Heart right ventricle (tissue), 16 donors: ENCODE measurements around the gene SLC27A3. TPM values are rescaled to one million over a fixed set of nuclear protein-coding genes. Genes with fewer than 3 reads are reported as not detected.

Source experiments
- ATAC-seq, 8 donors: fragments of 200-7000 bp; cut with Tn5 transposase; one replicate each; pipeline ENCODE4 v1.9.1; 2020; ENCODE audit warnings: mild to moderate bottlenecking in 8 of 8, moderate library complexity in 8 of 8, moderate number of reproducible peaks in 1 of 8
- DNase-seq, 2 donors: peaks; one replicate each; pipeline ENCODE4 v3.0.0-alpha.2; 2020
- H3K27ac ChIP-seq, 10 donors: fragments of 200-600 bp; sonication (generic) in 2 of 10; one replicate each; pipeline versions ENCODE4 v1.5.0 to v1.8.0; 2020 to 2022; ENCODE audit warnings: mild to moderate bottlenecking in 3 of 10
- H3K27me3 ChIP-seq, 7 donors: fragments of 200-600 bp; one replicate each; pipeline ENCODE4 v1.8.0; 2021 to 2022; ENCODE audit warnings: mild to moderate bottlenecking in 2 of 7
- H3K36me3 ChIP-seq, 9 donors: fragments of 200-600 bp; sonication (generic) in 1 of 9; one replicate each; pipeline versions ENCODE4 v1.5.0 to v1.8.0; 2020 to 2022; ENCODE audit warnings: mild to moderate bottlenecking in 2 of 9
- H3K4me1 ChIP-seq, 9 donors: fragments of 200-600 bp; sonication (generic) in 1 of 9; one replicate each; pipeline versions ENCODE4 v1.5.0 to v1.8.0; 2020 to 2022; ENCODE audit warnings: mild to moderate bottlenecking in 4 of 9
- H3K4me3 ChIP-seq, 10 donors: fragments of 200-600 bp; sonication (generic) in 2 of 10; one replicate each; pipeline versions ENCODE4 v1.5.0 to v1.8.0; 2020 to 2022; ENCODE audit warnings: mild to moderate bottlenecking in 7 of 10, moderate library complexity in 2 of 10
- H3K9me3 ChIP-seq, 11 donors: fragments of 200-600 bp in 10 of 11; sonication (generic) in 2 of 11; one replicate each; pipeline versions ENCODE4 v1.5.0 to v1.8.0; 2013 to 2022; ENCODE audit warnings: mild to moderate bottlenecking in 2 of 11, control low read depth in 1 of 11, moderate library complexity in 1 of 11
- CTCF ChIP-seq, 9 donors: fragments of 200-600 bp; sonication (generic) in 2 of 9; IDR thresholded peaks; one replicate each; pipeline versions ENCODE4 v1.5.0 to v1.8.0; 2021 to 2022; ENCODE audit warnings: antibody characterized with exemption in 9 of 9, mild to moderate bottlenecking in 5 of 9, moderate library complexity in 1 of 9
- WGBS, 2 donors: extraction: QIAGEN DNeasy Blood & Tissue Kit; methylation state at CpG; one replicate each; pipeline ENCODE4 v1.1.7; 2013; ENCODE audit warnings: inconsistent platforms in 1 of 2; 5-methylcytosine and 5-hydroxymethylcytosine counted together
- intact Hi-C, 10 donors: fragments of 100-400 bp; cut with DNase I; formaldehyde crosslinking; loops; one replicate each; pipeline versions ENCODE4 v1.11.1 to v1.14.2; 2022
- polyA plus RNA-seq, 2 donors: library from polyadenylated mRNA; stranded (reverse); fragments of 200-250 nt; gene quantifications; one replicate each; pipeline ENCODE4 v1.2.3, GENCODE V29; 2013
- total RNA-seq, 10 donors: library from RNA; stranded (reverse); fragmentation: NEBNext Ultra II Directional in 3 of 10; extraction: Animal tissue kit (Norgen Biotek cat#: 25700) in 3 of 10; gene quantifications; one replicate each; pipeline versions ENCODE4 v1.2.1 to v1.2.4, GENCODE V29; 2021 to 2023
- donor health status: Arrhythmogenic right ventricular cardiomyopathy.
- donor health status: ischemic (EF 13 %, LVEDD 7.1; RV severe dilation, severe dysfunction).
- donor health status: healthy with polysubstance abuse.
- donor health status: DM: no; HTN: yes; CAD: no.
- donor health status: DM: no; HTN: no; CAD: no.
- donor health status: ischemic (EF 25% LVEDD 6.9; RV normal size, moderate dysfunction).
- donor health status: ischemic (EF 25% LVEDD 5.7; RV mildly dilated, moderate dysfunction).
- donor health status: healthy.
- donor health status: DM: yes; HTN: yes; CAD: no.
- donor health status: Ischemic cardiomyopathy.
- donor health status: ischemic (EF 35%, LVEDD 5.7; RV mildly dilated, moderate dysfunction).
- donor health status: nonischemic (EF 11% LVEDD 7.7; RV severe dilation, severe dysfunction).
- donor health status: DM: yes; HTN: yes; CAD: no.
- donor health status: PGD.
- donor health status: ischemic (EF 29% LVEDD 5.4; RV normal size, mild dysfunction).
- donor health status: nonischemic (EF 23%, LVEDD 6.1; RV moderate dilation, normal function).

Gene SLC27A3
- total and polyA plus RNA-seq, 12 donors = 5.9 to 43.8 (median 9.2) TPM

GRCh38 chr1:153783233-153784190 is 8.3 kb downstream of the SLC27A3 start:
- 0% methylated on average over 60 to 61 of the region's 61 CpGs for WGBS, 2 donors
- peak in 1 of 9 donors; percentile 23 for TF ChIP-seq CTCF (IDR thresholded peaks at IDR 0.05)
- Histone ChIP-seq H3K9me3 (no peaks in the 10 kb centered on the region), H3K4me3 (peak overlapping the region; percentile 8 to 79 (median 67)), H3K27ac (peak overlapping the region; percentile 89 to 99 (median 98)), H3K36me3 (peaks cover 0 to 15% (median 0%) of the 10 kb centered on the region in 9 donors), H3K4me1 (peaks cover 0 to 33% (median 21%) of the 10 kb centered on the region in 9 donors), H3K27me3 (no peaks in the 10 kb centered on the region)
- DNase-seq = peak; percentile 90 to 93
- peak; percentile 97 to 99 (median 98) for ATAC-seq
- intact Hi-C loops = no loop called here

- no peak overlapping the region for H3K27ac ChIP-seq
- no peak overlapping the region for H3K4me3 ChIP-seq
- TF ChIP-seq CTCF (IDR thresholded peaks at IDR 0.05) = no peak
- ATAC-seq (no peak), DNase-seq (no peak)
- no peaks in the 10 kb centered on the region for H3K27me3 ChIP-seq
- 96 to 97% methylated on average over 4 of the region's 4 CpGs for WGBS, 2 donors
- no peaks in the 10 kb centered on the region for H3K36me3 ChIP-seq
- H3K4me1 ChIP-seq = peaks cover 0 to 41% (median 31%) of the 10 kb centered on the region in 9 donors
- intact Hi-C loops = no loop called here
- H3K9me3 ChIP-seq = no peaks in the 10 kb centered on the region
These were observed 11.0 kb downstream of the SLC27A3 start for GRCh38 chr1:153786038-153786790.

- ATAC-seq (peak in 6 of 8 donors; percentile 2 to 37 (median 16)), DNase-seq (no peak)
- no peak for TF ChIP-seq CTCF (IDR thresholded peaks at IDR 0.05)
- no peaks in the 10 kb centered on the region for H3K36me3 ChIP-seq
- peak overlapping the region in 9 of 10 donors; percentile 13 to 50 (median 39) for H3K4me3 ChIP-seq
- peak overlapping the region; percentile 51 to 96 (median 90) for H3K27ac ChIP-seq
- H3K27me3 ChIP-seq = no peaks in the 10 kb centered on the region
- intact Hi-C loops = loop anchor here in 4 of 10 donors (5.0 to 10.0 kb wide), 3 partner anchors 155 to 198 kb away; partner anchors contain the start of genes DENND4B (in 2 of the 4), CRTC2 (in 1 of the 4) and RAB13 (in 1 of the 4)
- no peaks in the 10 kb centered on the region for H3K9me3 ChIP-seq
- 32 to 38% methylated on average over 22 of the region's 22 CpGs for WGBS, 2 donors
- H3K4me1 ChIP-seq = peaks cover 0 to 35% (median 24%) of the 10 kb centered on the region in 9 donors
These were observed 14.3 kb downstream of the SLC27A3 start for GRCh38 chr1:153789478-153790034.
